ENCODE data around the gene ZNF740. TPM values are rescaled to one million over a fixed set of nuclear protein-coding genes. Genes with fewer than 3 reads are reported as not detected.
A peak's percentile ranks its signal among the peaks of the same experiment; 100 is the strongest.

Gene ZNF740
- total RNA-seq, 2 donors from 2014 or later, result 10.1 to 21.4 TPM

- TF ChIP-seq CTCF (IDR thresholded peaks at IDR 0.05) (no peak), POLR2A (IDR thresholded peaks at IDR 0.05) (no peak)
- Histone ChIP-seq H3K27me3 (no peaks in the 10 kb centered on the region), H3K9me3 (no peaks in the 10 kb centered on the region), H3K4me3 (peak overlapping the region; percentile 60 to 73), H3K27ac (peak overlapping the region; percentile 94 to 100 (median 98)), H3K36me3 (replicated peaks in 1 of 2; ENCODE audit: insufficient read depth in 1 of 2, low read depth in 2 of 2) (no peaks in the 10 kb centered on the region), H3K4me1 (peaks cover 56% of the 10 kb centered on the region)
- WGBS, 2 donors, result 0% methylated on average over 18 to 42 of the region's 53 CpGs
- intact Hi-C loops (cut with DNase I), result no loop called here
- DNase-seq (peak; percentile 55 to 69 (median 61)), ATAC-seq (peak; percentile 6)
Observed at GRCh38 chr12:53219956-53220693, 39.6 kb downstream of the ZNF740 start.

DNA sequence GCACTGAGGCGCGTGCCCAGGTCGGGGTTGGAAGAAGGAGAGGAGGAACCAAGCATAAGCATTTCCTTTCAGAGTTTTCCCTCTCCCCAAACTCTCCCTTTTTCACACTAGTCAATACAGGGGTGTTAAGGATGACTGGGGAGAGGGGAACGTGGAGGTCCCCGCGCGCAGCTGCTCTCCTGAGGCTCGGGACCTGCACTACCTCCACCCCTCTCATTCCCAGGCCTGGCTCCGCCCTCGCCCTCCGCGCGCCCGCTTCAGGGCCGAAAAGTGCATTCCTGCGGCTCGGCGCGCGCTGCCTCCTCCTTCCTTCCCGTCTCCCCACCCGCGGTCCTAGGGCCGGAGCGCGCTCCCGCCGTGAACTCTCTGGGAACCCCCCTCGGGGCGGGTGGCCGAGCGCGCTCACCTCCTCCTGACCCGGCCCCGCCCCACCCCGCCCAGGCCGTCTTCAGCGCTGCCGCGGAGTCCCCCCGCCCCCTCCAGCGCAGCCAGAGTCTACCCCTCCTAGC lies 40.2 kb downstream of the ZNF740 start:
- DNase-seq (peak; percentile 91 to 94 (median 92)), ATAC-seq (peak; percentile 86)
- no peaks in the 10 kb centered on the region for H3K36me3 ChIP-seq (replicated peaks in 1 of 2; ENCODE audit: insufficient read depth in 1 of 2, low read depth in 2 of 2)
- peaks cover 56% of the 10 kb centered on the region for H3K4me1 ChIP-seq
- intact Hi-C loops (cut with DNase I), result no loop called here
- TF ChIP-seq CTCF (IDR thresholded peaks at IDR 0.05) (no peak), POLR2A (IDR thresholded peaks at IDR 0.05) (no peak)
- peak overlapping the region; percentile 94 to 100 (median 98) for H3K27ac ChIP-seq
- H3K9me3 ChIP-seq, result no peaks in the 10 kb centered on the region
- H3K27me3 ChIP-seq, result no peaks in the 10 kb centered on the region
- peak overlapping the region; percentile 60 to 73 for H3K4me3 ChIP-seq
- 0% methylated on average over 15 to 34 of the region's 42 CpGs for whole genome bisulfite sequencing, 2 donors

DNA sequence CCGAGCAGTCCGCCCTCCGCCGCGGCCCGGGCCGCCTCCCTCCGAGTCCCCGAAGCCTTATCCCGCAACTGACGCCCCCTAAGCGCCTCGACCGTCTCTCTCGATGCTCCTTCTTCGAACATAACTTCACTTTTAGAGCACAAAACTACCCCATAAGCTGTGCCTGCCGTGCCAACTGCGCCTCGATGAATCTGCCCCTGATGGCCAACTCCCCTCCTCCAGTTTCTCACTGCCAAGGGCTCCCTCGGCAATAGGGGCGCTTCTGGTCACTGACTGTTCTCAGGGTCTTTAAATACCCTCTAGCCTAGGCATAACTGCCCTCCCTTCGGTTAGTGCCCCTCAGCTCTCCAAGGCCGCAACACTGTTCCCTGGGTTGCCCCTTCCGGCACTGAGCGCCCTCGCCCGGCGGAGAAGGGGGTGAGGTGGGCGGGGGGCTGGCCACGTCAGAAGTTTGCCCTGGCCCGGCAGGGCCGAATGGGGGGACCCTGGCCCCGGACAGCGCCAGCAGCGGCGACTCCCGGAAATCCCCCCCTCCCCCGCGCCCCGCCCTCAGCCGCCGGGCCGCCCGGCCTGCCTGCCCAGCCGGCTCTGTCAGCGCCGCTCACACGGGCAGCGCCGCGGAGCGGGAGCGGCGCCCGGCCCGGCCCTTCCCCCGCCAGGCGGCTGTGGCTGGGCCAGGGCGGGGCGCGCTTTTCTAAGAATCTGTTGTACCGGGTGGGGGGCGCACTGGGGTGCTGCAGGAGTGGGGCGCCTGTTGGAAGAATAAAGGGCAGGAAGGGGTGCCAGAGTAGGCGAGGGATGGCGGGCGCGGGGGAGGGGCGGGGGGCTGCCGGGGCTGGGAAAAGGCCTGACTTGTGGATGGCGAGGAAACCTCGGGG lies 40.9 kb downstream of the ZNF740 start:
- Histone ChIP-seq H3K9me3 (no peaks in the 10 kb centered on the region), H3K36me3 (replicated peaks in 1 of 2; ENCODE audit: insufficient read depth in 1 of 2, low read depth in 2 of 2) (no peaks in the 10 kb centered on the region), H3K27me3 (no peaks in the 10 kb centered on the region), H3K4me3 (peak overlapping the region in 1 of 2 donors; percentile 60), H3K4me1 (peaks cover 56% of the 10 kb centered on the region), H3K27ac (peak overlapping the region; percentile 94 to 100 (median 98))
- intact Hi-C loops (cut with DNase I), result no loop called here
- DNase-seq, result peak; percentile 83 to 87 (median 84)
- peak; percentile 72 for ATAC-seq
- 1 to 2% methylated on average over 29 to 64 of the region's 72 CpGs for WGBS, 2 donors
- TF ChIP-seq CTCF (IDR thresholded peaks at IDR 0.05) (peak in 5 of 7 experiments; percentile 8 to 32 (median 20)), POLR2A (IDR thresholded peaks at IDR 0.05) (peak; percentile 37 to 90 (median 86))

DNA sequence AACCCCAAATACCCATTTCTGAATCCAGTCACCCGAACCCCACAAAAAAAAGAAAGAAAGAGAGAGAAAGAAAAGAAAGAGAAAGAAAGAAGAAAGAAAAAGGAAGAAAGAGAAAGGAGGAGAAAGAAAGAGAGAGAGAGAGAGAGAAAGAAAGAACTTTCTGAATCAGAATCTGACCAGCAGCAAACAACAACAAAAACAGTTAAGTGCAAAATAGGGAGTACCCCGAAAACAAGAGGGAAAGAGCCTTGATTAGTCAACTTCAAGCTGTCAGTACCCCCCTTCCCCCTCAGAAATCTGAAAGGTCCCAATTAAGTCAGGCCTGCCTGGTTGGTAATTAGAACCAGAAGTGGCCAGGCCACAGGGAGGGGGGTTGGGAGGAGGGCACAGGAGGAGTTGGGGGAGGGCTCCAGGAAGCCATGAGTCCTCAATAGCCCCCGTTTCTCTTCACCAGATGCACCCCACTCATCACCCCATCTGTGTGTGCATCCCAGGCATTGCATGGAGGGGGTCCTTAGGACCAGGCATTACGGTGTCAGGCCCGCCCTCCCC lies 41.7 kb downstream of the ZNF740 start:
- intact Hi-C loops (cut with DNase I), result no loop called here
- DNase-seq (no peak), ATAC-seq (no peak)
- Histone ChIP-seq H3K36me3 (replicated peaks in 1 of 2; ENCODE audit: insufficient read depth in 1 of 2, low read depth in 2 of 2) (no peaks in the 10 kb centered on the region), H3K27me3 (no peaks in the 10 kb centered on the region), H3K4me3 (no peak overlapping the region), H3K4me1 (peaks cover 51% of the 10 kb centered on the region), H3K27ac (peak overlapping the region; percentile 94 to 100 (median 98)), H3K9me3 (no peaks in the 10 kb centered on the region)
- no peak for TF ChIP-seq CTCF (IDR thresholded peaks at IDR 0.05)
- TF ChIP-seq POLR2A (IDR thresholded peaks at IDR 0.05), result no peak
- 45 to 60% methylated on average over 5 of the region's 5 CpGs for WGBS, 2 donors

All from body of pancreas (tissue), 4 donors.